Panc1 (cell line): ENCODE measurements around the gene CARMIL1. TPM values are rescaled to one million over a fixed set of nuclear protein-coding genes. Genes with fewer than 3 reads are reported as not detected.

Experiments
- ATAC-seq: fragments of 200-7000 bp; cut with Tn5 transposase; 2 replicates; pipeline ENCODE4 v1.9.1; 2020; ENCODE audit warnings: mild to moderate bottlenecking, moderate library complexity
- BruUV-seq: library from RNA; stranded (reverse); fragments of 400-500 nt; replicated peaks from 2 replicates; lab custom pipeline; 2021; lab: Mats Ljungman, UMichigan
- CTCF ChIA-PET: fragments of 300-600 bp; sonication (Branson Sonifier 250); formaldehyde crosslinking; loops from one replicate; lab custom pipeline; 2022; ENCODE audit warnings: antibody characterized with exemption; lab: Charles Lee
- POLR2A ChIA-PET: fragments of 300-600 bp; sonication (Branson Sonifier 250); formaldehyde crosslinking; loops from one replicate; lab custom pipeline; 2022; ENCODE audit warnings: antibody characterized with exemption; lab: Charles Lee
- DNase-seq: peaks from one replicate; pipeline ENCODE4 v3.0.0-alpha.2; 2010; ENCODE audit warnings: low read depth, low spot score
- H3K27ac ChIP-seq: 2 replicates; pipeline ENCODE4 v1.5.1; 2011; ENCODE audit warnings: mild to moderate bottlenecking, low read length, inconsistent platforms
- H3K27me3 ChIP-seq: fragments of 200-500 bp; sonication (Bioruptor generic); 2 replicates; pipeline ENCODE4 v1.6.0; 2014; ENCODE audit warnings: low read length, inconsistent platforms; ENCODE audit not compliant: control insufficient read depth, insufficient read depth
- H3K36me3 ChIP-seq: fragments of 200-500 bp; sonication (Bioruptor generic); 2 replicates; pipeline ENCODE4 v1.5.1; 2014; ENCODE audit warnings: inconsistent platforms, mild to moderate bottlenecking, low read length, moderate library complexity; ENCODE audit not compliant: control insufficient read depth, insufficient read depth
- H3K4me1 ChIP-seq: 2 replicates; pipeline ENCODE4 v1.5.1; 2011; ENCODE audit warnings: inconsistent platforms, mild to moderate bottlenecking, low read length, moderate library complexity; ENCODE audit not compliant: control insufficient read depth, insufficient read depth
- H3K4me3 ChIP-seq, 2 experiments: 2 replicates each; pipeline ENCODE4 v1.5.1; 2011 to 2012; ENCODE audit warnings: low read depth in 2 of 2, low read length in 2 of 2, mild to moderate bottlenecking in 2 of 2, inconsistent platforms in 1 of 2, moderate library complexity in 1 of 2
- H3K9me3 ChIP-seq: fragments of 200-500 bp; sonication (Bioruptor generic); 2 replicates; pipeline ENCODE4 v1.5.1; 2014; ENCODE audit warnings: low read depth, mild to moderate bottlenecking, inconsistent platforms, low read length, moderate library complexity; ENCODE audit not compliant: control insufficient read depth, insufficient read depth
- CTCF ChIP-seq: fragments of 450-650 bp; IDR thresholded peaks from 2 replicates; pipeline ENCODE4 v1.5.1; 2017; ENCODE audit warnings: mild to moderate bottlenecking
- POLR2AphosphoS5 ChIP-seq: IDR thresholded peaks from 2 replicates; pipeline ENCODE4 v1.6.1; 2012; ENCODE audit warnings: mild to moderate bottlenecking, low read depth, low read length, moderate library complexity
- REST ChIP-seq, 2 experiments: IDR thresholded peaks; 2 replicates each; pipeline ENCODE4 v1.6.1; 2011 to 2012; ENCODE audit warnings: low read depth in 2 of 2, control low read depth in 1 of 2, low read length in 1 of 2, mild to moderate bottlenecking in 1 of 2, moderate library complexity in 1 of 2; ENCODE audit not compliant: insufficient read depth in 1 of 2
- SIN3A ChIP-seq: IDR thresholded peaks from 2 replicates; pipeline ENCODE4 v1.6.1; 2012; ENCODE audit warnings: low read depth, mild to moderate bottlenecking, low read length, moderate library complexity, borderline replicate concordance; ENCODE audit not compliant: insufficient read depth
- TCF7L2 ChIP-seq: IDR thresholded peaks from 2 replicates; pipeline ENCODE4 v1.6.1; 2011; ENCODE audit warnings: mild to moderate bottlenecking, low read depth, low read length, inconsistent platforms
- in situ Hi-C: cut with HindIII; loops from 2 replicates; pipeline ENCODE4 v1.10.0; 2016; ENCODE audit warnings: low sequenced_read_pairs, low pct_unique_long_range_greater_than_20kb
- intact Hi-C: fragments of 100-400 bp; cut with micrococcal nuclease; formaldehyde crosslinking; loops from one replicate; pipeline ENCODE4 v1.10.0; 2022; ENCODE audit not compliant: unreplicated experiment
- total RNA-seq: library from RNA; stranded (reverse); gene quantifications from one replicate; pipeline ENCODE4 v1.2.1, GENCODE V29; 2021; ENCODE audit not compliant: unreplicated experiment

Gene CARMIL1
- total RNA-seq, 1 experiment from 2014 or later = 4.0 TPM

DNA sequence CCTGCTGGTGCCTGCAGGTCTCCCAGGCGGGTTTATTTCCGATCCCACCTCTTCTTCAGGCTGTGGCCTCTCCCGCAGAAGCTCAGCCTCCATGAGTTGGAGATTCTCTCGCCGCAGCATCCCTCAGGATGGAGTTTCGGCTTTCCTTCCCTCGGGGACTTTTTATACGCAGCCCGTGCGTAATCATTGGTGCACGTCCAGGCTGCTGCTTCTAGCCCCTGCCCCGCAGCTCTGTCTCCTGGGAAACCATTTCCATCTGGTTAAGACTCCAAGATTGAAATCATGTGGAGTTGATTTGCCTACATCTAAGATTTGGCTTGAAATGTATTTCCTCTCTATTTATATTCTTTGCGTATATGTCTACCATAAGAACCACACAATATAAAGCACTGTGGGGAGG lies 46.7 kb upstream of the CARMIL1 start:
- no peak overlapping the region for H3K27ac ChIP-seq
- peaks cover 5% of the 10 kb centered on the region for H3K27me3 ChIP-seq
- no peaks in the 10 kb centered on the region for H3K9me3 ChIP-seq
- DNase-seq (no peak), ATAC-seq (no peak)
- in situ Hi-C loops = no loop called here
- TF ChIP-seq SIN3A (no peak), POLR2AphosphoS5 (no peak), REST (IDR thresholded peaks at IDR 0.05; ENCODE audit: insufficient read depth in 1 of 2, low read depth in 2 of 2, low read length in 1 of 2) (no peak), TCF7L2 (no peak), CTCF (no peak)
- ChIA-PET POLR2A (no interaction called here), CTCF (interaction anchor here (0.6 kb wide), 1 partner anchor 77 kb away, joined by 5 read pairs; no protein-coding TSS in a partner anchor)
- intact Hi-C loops = no loop called here
- no peaks in the 10 kb centered on the region for H3K36me3 ChIP-seq
- no peak overlapping the region for H3K4me3 ChIP-seq
- H3K4me1 ChIP-seq = no peaks in the 10 kb centered on the region
- BruUV-seq = no TSS peak

GRCh38 chr6:25233226-25233625 lies 45.9 kb upstream of the CARMIL1 start:
- intact Hi-C loops = no loop called here
- peaks cover 5% of the 10 kb centered on the region for H3K27me3 ChIP-seq
- H3K9me3 ChIP-seq = no peaks in the 10 kb centered on the region
- H3K4me1 ChIP-seq = no peaks in the 10 kb centered on the region
- ATAC-seq (no peak), DNase-seq (no peak)
- TF ChIP-seq CTCF (no peak), REST (IDR thresholded peaks at IDR 0.05; ENCODE audit: insufficient read depth in 1 of 2, low read depth in 2 of 2, low read length in 1 of 2) (no peak), TCF7L2 (no peak), POLR2AphosphoS5 (no peak), SIN3A (no peak)
- BruUV-seq = no TSS peak
- H3K4me3 ChIP-seq = no peak overlapping the region
- ChIA-PET POLR2A (no interaction called here), CTCF (interaction anchor here (0.6 kb wide), 1 partner anchor 77 kb away, joined by 5 read pairs; no protein-coding TSS in a partner anchor)
- no peaks in the 10 kb centered on the region for H3K36me3 ChIP-seq
- in situ Hi-C loops = no loop called here
- H3K27ac ChIP-seq = no peak overlapping the region
